Measurements from ENCODE around the gene SNRNP70.
A peak's percentile ranks its signal among the peaks of the same experiment; 100 is the strongest.

Gene SNRNP70

DNA sequence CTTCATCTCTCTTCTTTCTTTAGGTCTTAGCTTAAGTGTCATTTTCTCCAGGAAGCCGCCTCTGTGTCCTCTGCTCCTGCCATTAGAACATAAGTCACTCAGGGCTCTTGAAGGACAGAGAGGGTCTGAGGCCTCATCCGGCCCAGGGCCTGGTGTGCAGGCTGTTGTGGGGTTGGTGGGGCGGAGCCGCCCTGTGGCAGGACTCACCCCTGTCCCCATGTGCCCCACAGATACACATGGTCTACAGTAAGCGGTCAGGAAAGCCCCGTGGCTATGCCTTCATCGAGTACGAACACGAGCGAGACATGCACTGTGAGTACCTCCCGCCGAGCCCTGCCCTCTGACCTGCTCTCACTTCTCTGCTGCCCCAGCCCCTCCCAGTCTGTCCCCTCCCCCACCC, 15.9 kb downstream of the SNRNP70 start:
- DNase-seq (ENCODE audit: low read depth, low spot score) = peak; percentile 29

DNA sequence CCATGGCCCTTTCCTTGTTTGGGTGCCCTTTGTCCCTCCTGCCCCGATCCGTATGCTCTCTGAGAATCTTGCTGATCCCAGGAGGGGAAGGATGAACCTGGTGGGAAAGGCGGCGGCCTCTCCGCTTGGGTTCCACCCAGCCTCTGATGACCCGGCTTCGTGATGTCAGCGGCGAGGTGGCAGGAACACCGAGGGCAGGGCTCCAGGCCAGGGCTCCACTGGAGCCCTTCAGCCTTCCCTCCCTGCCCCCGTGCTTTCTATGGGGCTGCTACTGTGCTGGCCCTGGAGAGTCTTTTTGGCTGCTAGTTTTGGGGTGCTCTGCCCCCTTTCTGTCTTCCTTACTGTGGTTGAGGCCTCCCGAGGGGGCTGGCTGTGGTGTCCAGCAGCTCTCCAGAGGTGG, 17.1 kb downstream of the SNRNP70 start:
- DNase-seq (ENCODE audit: low read depth, low spot score) = no peak

DNA sequence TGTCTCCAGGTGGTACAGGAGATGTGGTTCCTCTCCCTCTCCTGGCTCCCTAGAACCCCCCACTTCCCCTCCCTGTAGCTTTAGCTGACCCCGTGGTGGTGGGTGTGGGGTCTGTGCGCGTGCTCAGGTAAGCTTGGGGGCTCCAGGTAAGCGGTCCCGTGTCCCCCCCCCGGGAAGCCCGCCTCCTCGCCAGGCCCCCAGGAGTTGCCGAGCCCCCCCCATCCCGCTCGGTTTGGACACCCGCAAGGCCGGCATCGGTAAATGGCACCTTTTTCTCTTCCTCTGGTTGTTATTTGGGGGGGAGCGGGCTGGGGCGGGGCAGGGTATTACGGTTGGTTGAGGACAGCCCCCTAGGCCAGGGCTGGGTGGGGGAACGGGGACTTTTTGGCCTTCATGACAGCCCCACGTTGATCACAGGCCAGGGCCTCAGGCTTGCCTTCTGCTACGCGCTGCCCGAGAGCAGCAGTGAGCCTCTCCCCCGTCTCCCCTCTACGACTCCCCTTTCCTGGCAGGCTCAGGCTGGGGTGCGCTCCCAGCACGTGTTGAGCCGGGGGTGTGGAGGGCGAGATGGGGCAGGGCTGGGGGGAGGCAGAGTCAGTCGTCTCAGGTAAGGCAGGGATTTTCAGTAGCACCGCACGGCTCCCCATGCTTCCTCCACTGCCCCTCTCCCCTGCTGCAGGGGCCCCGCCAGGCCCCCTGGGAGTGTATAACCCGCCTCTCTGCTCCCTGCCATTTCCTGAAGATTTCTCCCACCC, 18.3 kb downstream of the SNRNP70 start:
- no peak for DNase-seq (ENCODE audit: low read depth, low spot score)

DNA sequence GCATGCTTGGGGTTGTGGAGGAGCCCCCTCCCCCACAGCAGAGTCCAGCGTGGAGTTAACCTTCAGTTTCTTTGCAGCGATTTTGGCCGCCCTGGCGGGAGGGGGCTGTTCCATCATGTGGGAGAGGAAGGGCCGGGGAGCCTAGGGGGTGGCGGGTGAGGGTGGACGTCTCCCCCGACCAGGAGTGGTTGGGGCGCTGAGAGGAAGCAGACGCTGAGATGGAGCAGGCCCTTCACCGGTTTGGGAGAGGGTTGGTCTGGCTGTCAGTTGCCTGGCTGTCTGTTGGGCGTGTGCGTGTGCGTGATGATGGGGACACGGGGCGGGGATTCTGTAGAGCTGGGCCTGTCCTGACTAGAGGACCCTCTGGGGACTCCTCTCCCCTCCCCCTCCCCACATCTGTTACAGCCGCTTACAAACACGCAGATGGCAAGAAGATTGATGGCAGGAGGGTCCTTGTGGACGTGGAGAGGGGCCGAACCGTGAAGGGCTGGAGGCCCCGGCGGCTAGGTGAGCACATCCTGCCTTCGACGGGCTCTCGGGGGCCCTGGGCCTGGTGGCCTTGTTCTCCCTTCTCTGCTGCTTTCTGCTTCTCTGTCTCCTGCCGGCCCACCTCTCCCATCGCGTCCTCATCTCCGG, 19.1 kb downstream of the SNRNP70 start:
- DNase-seq (ENCODE audit: low read depth, low spot score) = no peak

DNA sequence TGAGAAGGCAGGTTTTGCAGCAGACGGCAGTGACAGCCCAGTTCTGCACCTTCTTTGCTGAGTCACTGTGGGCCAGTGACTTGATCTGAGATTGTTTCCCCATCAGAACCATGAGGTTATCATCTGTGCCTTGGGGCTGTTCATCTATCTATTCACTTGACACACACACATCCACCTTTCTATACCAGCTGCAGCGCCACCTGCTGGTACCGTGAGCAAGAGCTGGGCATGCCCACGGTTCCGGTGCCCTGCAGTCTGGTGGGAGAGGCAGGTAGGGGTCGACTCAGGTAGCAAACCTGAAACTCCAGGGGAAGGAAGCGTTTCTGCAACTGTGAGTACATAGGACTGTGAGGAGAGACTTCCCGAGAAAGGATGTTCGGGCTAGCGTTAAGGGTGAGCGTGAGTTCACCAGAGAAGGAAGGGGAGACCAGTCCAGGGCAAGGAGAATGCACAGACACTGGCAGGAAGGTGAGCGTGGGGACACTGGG, 21.4 kb downstream of the SNRNP70 start:
- DNase-seq (ENCODE audit: low read depth, low spot score) = peak; percentile 81

DNA sequence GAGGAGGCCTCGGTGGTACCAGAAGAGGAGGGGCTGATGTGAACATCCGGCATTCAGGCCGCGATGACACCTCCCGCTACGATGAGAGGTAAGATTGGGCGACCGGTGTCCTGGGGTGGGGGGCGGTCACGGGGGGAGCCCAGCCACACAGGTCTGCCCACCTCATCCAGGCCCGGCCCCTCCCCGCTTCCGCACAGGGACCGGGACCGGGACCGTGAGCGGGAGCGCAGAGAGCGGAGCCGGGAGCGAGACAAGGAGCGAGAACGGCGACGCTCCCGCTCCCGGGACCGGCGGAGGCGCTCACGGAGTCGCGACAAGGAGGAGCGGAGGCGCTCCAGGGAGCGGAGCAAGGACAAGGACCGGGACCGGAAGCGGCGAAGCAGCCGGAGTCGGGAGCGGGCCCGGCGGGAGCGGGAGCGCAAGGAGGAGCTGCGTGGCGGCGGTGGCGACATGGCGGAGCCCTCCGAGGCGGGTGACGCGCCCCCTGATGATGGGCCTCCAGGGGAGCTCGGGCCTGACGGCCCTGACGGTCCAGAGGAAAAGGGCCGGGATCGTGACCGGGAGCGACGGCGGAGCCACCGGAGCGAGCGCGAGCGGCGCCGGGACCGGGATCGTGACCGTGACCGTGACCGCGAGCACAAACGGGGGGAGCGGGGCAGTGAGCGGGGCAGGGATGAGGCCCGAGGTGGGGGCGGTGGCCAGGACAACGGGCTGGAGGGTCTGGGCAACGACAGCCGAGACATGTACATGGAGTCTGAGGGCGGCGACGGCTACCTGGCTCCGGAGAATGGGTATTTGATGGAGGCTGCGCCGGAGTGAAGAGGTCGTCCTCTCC, 22.6 kb downstream of the SNRNP70 start:
- no peak for DNase-seq (ENCODE audit: low read depth, low spot score)

DNA sequence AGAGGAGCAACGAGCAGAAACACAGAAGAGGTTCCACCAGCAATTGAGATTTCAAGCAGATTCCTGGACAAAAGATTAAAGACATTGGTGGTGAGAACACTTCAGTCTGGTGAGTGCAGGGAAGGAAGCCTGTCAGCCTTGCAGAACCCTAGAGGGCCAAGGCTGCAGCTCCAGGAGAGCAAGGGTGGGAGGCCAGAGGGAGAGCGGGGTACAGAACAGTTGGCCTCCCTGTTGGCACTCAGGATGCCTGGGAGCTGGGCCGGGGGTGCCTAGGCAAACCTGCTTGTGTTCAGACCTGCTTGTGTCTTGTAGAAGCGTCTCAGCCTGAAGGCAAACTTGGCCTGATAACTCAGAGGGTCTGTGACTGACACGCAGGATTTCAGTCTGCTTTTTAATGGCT, 23.8 kb downstream of the SNRNP70 start:
- no peak for DNase-seq (ENCODE audit: low read depth, low spot score)

DNA sequence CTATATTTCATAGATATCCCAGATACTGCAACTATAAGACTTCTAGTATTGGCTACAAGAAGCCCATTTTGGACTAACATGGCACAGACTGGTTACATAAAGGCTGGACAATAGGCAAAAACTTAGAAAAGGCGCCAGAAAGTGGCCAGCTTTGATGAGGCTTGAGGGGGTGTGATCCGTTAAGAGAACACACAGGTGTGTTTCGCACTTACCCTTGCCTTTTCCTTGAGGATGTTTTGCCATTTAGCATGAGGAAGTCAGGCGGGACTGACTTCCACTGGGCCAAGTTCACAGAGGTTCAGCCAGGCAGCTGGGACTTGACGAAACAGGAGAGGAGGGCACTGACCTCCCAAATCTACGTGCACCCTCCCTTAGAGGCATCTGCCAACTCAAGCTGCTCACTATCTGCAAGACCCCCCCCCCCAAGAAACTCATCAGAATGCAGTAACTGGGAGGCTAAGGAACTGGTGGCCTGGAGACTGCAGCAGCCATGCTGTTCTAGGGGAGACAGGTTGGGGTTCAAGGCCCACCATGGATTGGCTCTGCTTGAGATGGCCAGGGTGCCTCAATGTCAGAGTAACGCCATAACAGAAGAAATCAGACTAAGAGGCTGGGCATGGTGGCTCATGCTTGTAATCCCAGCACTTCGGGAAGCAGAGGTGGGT, 24.4 kb downstream of the SNRNP70 start:
- no peak for DNase-seq (ENCODE audit: low read depth, low spot score)

DNA sequence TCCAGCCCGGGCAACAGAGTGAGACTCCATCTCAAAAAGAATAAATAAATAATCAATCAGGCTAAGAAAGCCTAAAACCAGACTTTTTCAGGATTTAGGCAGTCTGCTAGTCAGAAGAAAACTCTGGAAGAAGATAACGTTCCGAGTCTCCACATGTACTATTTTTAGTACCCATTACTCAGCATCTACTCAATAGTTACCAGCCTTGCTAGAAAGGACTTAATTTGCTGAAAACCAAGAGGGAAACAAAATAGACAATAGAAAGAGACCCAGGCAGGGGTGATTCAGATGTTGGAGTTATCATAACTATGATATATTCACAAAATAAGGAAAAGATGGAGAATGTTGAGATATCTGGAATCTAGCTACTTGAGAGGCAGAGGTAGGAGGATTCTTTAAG, 25.3 kb downstream of the SNRNP70 start:
- no peak for DNase-seq (ENCODE audit: low read depth, low spot score)

DNA sequence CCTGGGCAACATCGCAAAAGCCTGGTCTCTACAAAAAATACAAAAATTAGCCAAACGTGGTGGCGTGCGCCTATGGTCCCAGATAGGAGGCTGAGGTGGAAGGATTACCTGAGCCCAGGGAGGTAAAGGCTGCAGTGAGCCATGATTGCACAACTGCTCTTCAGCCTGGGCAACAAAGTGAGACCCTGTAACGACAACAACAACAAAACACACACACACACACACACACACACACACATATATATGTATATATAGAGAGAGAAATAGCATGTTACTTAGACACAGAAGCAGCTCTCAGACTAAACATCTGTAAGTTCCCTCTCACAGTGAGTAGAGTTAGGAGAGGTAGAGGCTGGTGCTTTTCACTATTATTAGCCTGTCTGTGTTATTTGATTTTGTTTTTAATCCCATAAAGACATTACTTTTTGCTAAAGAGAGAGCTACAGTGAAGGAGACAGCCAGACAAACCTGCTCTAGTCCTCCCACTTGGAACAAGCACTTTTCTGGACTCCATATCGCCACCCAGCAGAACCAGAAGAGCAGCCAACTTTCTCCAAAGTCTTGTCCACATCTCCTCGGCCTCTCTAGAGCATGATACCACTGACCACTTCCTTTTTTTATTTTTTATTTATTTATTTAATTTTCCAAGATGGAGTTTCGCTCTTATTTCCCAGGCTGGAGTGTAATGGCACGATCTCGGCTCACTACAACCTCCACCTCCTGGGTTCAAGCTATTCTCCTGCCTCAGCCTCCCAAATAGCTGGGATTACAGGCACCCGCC, 26.2 kb downstream of the SNRNP70 start:
- DNase-seq (ENCODE audit: low read depth, low spot score) = no peak

DNA sequence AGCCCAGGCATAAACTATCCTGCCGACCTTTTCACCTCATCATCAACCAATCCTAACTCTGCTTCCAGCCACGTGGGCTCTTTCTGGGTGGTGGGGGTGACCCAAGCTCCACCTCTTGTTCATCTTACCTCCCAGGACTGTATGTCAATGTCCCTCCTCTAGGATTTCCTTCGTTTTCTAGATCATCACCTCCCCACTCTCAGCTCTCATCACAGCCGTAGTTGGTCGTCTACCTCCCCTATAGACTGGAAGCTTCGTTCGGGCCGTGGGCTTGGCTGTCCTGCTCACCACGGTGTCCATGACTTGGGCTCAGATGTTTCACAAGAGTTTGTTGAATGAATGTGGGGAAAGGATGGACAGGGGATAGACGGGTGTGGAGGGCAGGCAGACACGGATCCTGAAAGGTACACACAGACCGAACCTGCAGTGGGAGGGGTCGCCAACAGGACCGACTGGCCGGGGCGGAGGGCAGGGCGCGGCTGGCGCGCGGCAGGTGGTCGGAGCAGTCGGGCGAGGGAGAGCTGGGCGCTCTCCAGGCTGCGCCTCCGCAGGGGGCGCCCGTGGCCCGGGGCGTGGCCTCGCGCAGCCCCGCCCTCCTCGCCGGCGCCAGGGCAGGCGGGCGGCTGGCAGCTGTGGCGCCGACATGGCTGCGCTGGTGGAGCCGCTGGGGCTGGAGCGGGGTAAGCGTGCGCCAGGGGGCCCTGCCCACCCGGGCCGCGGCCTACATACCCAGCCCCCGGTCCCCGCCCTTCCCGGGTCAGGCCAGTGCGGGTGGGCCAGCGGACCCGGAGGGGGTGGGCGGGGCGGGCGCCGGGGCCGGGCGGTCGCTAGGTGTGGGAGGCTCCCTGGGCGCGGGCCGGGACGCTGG, 28.7 kb downstream of the SNRNP70 start, which contains the start of gene LIN7B:
Gene LIN7B (plus strand): TSS at position 609 of the 868 bp plus-strand sequence. CDS start 35 bp downstream, at position 644.
- DNase-seq (ENCODE audit: low read depth, low spot score) = peak; percentile 78

DNA sequence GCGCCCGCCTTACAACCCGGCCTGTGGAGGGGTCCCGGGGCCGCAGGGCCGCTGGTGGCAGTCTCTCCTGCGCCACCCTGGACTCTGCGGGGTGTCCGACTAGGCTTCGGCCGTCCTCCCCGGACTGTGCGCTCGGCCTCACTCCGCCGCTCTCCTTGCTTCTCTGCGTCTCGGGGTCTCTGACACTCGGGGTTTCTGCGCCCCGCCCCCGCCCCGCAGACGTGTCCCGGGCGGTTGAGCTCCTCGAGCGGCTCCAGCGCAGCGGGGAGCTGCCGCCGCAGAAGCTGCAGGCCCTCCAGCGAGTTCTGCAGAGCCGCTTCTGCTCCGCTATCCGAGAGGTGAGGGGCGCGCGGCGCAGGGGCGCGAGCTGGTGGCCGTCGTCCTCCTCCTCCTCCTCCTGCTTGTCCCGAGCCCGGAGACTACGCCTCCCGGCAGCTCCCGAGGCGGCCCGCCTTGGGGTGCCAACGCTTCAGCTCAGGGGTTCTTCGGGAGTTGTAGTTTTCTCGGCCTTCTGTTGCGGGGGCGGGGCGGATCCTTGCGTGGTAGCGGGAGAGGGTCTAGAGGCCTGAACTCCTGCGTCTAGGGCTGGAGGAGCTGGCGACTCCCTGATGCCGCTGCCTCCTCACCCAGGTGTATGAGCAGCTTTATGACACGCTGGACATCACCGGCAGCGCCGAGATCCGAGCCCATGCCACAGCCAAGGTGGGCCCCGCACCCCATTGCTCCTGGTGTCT, 29.5 kb downstream of the SNRNP70 start:
- peak; percentile 78 for DNase-seq (ENCODE audit: low read depth, low spot score)

DNA sequence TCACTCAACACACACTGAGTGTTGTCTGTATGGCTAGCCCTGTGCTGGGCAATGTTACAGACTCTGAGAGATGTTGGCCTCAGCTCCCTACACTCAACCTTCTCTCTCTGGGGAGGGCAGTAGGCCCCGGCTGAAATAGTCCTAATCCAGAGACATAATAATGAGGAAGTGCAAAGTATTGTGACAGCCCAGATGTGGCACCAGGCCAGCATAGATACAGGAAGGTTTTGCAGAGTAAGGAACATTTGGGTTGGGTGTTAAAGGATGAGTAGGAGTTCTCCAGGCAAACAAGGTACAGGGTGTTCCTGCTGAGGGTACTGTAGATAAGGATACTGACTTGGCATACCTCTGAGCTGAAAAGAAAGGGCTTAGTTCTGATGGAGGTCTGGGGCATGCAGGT, 31.3 kb downstream of the SNRNP70 start:
- no peak for DNase-seq (ENCODE audit: low read depth, low spot score)

DNA sequence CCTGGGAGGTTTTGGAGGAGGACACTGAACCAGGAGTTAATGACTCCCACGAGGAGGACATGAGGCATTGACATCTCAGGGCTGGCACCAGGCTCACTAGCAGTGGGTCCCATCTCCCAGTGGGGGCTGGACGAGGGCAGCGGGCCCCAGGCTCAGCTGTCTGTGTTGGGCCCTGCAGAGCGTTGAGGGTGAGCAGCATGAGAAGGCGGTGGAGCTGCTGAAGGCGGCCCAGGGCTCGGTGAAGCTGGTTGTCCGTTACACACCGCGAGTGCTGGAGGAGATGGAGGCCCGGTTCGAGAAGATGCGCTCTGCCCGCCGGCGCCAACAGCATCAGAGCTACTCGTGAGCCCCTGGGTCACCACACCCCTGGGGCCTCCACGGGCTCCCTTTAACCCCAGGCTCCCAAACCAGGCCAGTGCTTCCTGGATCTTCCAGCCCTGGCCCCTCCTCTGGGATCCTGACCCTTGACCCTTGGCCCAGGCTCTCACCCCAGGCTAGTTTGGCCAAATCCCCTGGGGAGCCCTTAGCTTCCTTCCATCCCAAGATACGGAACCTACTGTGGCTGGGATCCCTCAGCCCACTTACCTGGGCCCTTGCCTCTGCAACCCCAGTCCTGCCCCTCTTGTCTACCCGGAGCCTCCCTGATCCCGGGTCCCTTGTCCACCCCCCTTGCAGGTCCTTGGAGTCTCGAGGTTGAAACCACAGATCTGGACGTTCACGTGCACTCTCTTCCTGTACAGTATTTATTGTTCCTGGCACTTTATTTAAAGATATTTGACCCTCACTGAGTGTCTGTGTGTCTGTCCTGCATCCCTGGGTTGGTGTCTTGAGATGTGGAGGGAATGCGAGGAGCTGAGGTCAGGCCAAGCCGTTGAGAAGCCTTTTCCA, 32.7 kb downstream of the SNRNP70 start:
- DNase-seq (ENCODE audit: low read depth, low spot score) = peak; percentile 20

DNA sequence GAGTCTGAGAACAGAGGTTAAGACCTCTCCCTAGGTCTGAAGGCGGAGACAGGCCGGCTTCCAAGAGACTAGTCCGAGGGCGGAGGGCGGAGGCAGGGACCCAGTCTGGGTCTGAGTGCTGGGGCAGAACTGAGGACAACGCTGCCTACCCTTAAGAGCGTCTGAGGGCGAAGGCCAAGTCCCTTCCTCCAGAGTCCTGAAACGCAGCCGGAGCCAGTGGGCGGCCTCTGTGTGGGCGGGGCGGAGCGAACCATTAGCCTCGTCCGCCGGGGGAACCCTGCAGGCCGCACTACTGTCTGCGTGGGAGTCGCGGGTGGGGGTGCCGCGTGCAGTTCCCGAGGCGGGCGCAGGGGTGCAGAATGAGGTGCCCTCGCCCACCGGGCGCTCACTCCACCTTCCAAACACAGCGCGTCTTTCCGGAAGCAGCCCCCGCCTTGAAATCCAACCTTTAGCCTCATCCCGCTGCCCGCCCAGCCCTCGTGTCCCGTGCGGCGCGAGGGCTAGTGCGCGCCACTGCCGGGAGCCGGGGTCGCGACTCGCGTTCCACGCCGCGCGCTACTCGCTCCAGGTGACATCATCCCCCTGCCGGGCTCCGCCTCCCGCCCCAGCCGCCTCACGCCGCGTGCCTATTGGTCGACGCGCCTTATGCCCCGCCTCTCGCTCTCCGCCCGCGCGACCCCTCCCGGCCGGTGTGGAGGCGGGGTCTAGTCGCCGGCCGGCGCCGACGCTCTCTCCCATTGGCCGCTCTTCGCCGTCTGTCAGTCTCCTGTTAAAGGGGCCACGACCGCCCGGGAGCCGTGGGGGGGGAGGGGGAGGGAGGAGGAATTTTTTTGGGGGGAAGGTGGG, 33.5 kb downstream of the SNRNP70 start, which contains the start of gene C19orf73:
Gene C19orf73 (minus strand): TSS at position 579 of the 846 bp plus-strand sequence. CDS start 121 bp downstream, at position 458.
- peak; percentile 95 for DNase-seq (ENCODE audit: low read depth, low spot score)

DNA sequence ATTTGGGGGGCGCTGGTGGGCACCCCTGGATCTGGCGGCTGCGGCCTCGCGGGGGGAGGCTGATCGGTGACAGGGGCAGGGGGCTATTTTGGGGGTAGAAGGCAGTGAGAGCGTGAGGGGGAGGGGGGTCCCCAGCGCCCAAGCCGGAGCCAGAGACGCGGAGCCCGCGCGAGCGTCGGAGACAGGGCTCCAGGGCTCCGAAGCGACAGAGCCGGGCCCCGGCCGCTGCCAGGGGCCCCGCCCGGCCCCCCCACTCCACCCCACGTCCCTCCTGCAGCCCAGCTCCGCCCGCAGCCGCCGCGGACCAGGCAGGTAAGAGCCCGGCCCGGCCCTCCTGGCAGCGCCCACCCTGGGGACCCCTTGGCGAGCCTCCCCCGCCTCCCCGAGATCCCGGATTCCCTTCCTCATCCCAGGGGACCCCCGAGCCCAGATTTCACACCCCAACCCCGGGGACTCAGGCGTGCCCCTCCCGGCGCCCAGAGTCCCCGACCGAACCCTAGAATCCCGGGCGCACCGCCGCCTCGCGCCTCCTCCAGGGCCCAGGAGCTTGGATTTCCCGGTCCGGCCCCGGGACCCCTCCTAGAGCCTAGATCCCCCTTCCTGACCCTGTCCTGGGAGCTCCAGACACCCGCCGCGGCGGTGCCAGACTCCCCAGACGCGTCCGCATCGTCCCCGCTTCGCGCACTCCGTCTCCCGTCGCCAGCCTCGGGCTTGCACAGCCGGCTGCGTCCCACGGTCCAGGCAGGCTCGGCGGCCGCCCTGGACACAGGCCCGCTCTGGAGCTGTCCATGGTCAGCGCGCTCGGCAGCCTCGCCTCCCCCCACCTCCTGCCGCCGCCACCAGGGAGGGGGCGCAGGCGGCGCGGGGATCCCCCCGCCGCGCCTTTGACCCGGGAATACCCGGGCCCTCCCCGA, 34.4 kb downstream of the SNRNP70 start, which contains the start of gene PPFIA3:
Gene PPFIA3 (plus strand): TSS at position 134 of the 914 bp plus-strand sequence. CDS start 8,330 bp downstream, outside the sequence.
- peak; percentile 68 for DNase-seq (ENCODE audit: low read depth, low spot score)
